GM12874 (cell line): ENCODE measurements around the gene ACTR2.

Source experiments
- CTCF ChIP-seq: IDR thresholded peaks from 2 replicates; pipeline ENCODE4 v1.5.1; 2011; ENCODE audit warnings: low read depth, mild to moderate bottlenecking, control low read depth, low read length, moderate library complexity; ENCODE audit not compliant: insufficient read depth

ACTR2 gene

GRCh38 chr2:65309699-65310098 lies 82.1 kb downstream of the ACTR2 start:
- TF ChIP-seq CTCF = no peak

DNA sequence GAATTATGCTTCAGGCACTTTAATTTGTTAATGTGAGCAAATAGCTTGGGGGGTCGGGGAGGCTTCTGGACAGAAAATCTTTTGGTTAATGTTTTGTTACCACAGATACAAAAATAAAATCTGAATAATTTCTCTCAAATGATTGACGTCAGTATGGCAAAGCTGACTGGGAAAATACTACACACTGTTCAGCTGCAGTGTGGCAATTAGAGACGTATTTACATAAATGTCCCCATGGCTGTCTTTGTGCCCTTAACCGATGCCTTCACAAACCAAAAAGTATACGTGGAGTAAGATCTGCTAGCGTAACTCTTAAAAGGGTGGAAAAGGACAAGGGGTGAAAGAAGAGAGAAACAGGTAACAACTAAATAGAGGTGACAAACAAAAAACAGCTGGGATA lies 83.4 kb downstream of the ACTR2 start:
- no peak for TF ChIP-seq CTCF

DNA sequence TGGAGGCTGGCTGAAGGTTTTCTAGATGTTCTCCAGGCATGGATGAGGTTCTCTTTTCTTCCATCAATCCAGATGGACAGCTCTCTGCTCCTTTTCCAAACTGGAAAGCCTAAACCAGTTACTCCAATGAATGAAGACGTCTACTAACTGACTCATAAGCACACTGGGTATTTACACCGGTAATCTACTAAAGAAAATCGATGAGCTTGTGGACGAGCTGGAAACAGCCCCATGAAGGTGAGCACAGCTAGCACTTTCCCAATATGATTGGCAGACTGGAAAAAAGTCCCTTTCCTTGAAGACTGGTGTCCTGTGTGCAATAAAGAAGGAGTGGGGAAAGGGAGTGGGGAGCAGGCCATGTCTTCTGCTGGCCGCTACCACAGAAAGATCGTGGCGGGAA lies 84.0 kb downstream of the ACTR2 start:
- no peak for TF ChIP-seq CTCF

- TF ChIP-seq CTCF = no peak
Observed at GRCh38 chr2:65313126-65313953, 85.7 kb downstream of the ACTR2 start.

GRCh38 chr2:65313954-65314256 lies 86.3 kb downstream of the ACTR2 start:
- TF ChIP-seq CTCF = no peak

DNA sequence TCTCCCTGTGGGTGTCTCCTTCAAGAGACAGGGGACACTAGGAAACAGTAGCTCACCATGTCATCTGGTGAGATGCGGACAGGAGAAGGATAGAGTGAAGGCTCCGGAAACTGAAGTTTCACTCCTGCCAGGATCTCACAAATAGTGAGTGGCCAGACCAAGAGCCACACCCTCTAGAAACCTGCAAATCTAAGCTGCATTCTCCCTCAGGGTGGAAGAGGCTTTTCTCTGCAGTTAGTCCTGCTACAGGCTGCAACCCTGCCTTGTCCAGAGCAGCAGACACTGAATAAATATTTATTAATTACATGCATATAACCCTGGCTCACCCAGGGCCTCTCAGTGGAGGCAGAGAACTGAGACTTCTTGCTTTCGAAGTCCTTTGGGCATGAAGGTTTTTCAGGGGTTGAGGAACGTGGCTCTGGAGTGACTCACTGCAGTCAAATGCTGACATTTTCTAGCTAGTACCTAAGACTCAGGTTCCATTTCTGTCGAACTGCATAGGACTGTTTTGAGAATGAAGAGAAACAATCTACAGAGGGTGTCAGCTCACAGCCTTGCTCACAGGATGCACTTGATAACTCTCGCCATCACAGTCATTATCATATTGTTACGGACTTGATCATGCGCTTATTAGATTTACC lies 87.3 kb downstream of the ACTR2 start:
- no peak for TF ChIP-seq CTCF

GRCh38 chr2:65316072-65316471 lies 88.4 kb downstream of the ACTR2 start:
- TF ChIP-seq CTCF = no peak
